Esophagus squamous epithelium (tissue), 5 donors: Measurements from ENCODE around the gene CALM1. TPM values are rescaled to one million over a fixed set of nuclear protein-coding genes. Genes with fewer than 3 reads are reported as not detected.
"Not testable (repeated sequence)": the region's sequence is repeated elsewhere in the genome, so short reads cannot be mapped to it uniquely, and the experiment has no call there.

Source experiments
- DNase-seq: peaks from one replicate; lab custom pipeline; 2025; lab: John Stamatoyannopoulos, UW
- H3K27ac ChIP-seq, 4 donors: fragments of 200-600 bp; sonication (generic); one replicate each; pipeline ENCODE4 v1.5.1; 2016 to 2019; ENCODE audit warnings: mild to moderate bottlenecking in 1 of 4
- H3K27me3 ChIP-seq, 4 donors: fragments of 200-600 bp; sonication (generic); 1 replicate in 3 of 4; 2 replicates in 1 of 4; pipeline versions ENCODE4 v1.5.1 to v1.6.0; 2017 to 2021; ENCODE audit warnings: antibody characterized with exemption in 1 of 4
- H3K36me3 ChIP-seq, 3 donors: fragments of 200-600 bp; sonication (generic); one replicate each; pipeline ENCODE4 v1.5.1; 2016 to 2019
- H3K4me1 ChIP-seq, 3 donors: fragments of 200-600 bp; sonication (generic); one replicate each; pipeline ENCODE4 v1.5.1; 2017 to 2019
- H3K4me3 ChIP-seq, 4 donors: fragments of 200-600 bp; sonication (generic); 1 replicate in 3 of 4; 2 replicates in 1 of 4; pipeline ENCODE4 v1.5.1; 2016 to 2019; ENCODE audit warnings: mild to moderate bottlenecking in 2 of 4, moderate library complexity in 1 of 4
- H3K9me3 ChIP-seq, 3 donors: fragments of 200-600 bp; sonication (generic); one replicate each; pipeline ENCODE4 v1.5.1; 2016 to 2019
- POLR2A ChIP-seq, 4 donors: fragments of 450-650 bp; IDR thresholded peaks; one replicate each; pipeline ENCODE4 v1.6.1; 2017; ENCODE audit warnings: antibody characterized with exemption in 4 of 4, mild to moderate bottlenecking in 4 of 4, moderate library complexity in 3 of 4
- WGBS, 2 donors: methylation state at CpG; one replicate each; pipeline ENCODE4 v1.1.5; 2018; 5-methylcytosine and 5-hydroxymethylcytosine counted together
- intact Hi-C: fragments of 100-400 bp; cut with DNase I; formaldehyde crosslinking; loops from one replicate; pipeline ENCODE4 v1.15.0; 2022
- total RNA-seq, 4 donors: library from RNA; depleted of rRNA; stranded (reverse); fragments of >200 nt; gene quantifications; one replicate each; pipeline ENCODE4 v1.1.0, GENCODE V29; 2016
- TF ChIP-seq, protein P1 (sequence below), 6 experiments: fragments of 450-650 bp in 4 of 6; fragments of 200-600 bp in 2 of 6; sonication (generic) in 2 of 6; IDR thresholded peaks; one replicate each; pipeline ENCODE4 v1.5.1; 2016 to 2019; ENCODE audit warnings: antibody characterized with exemption in 6 of 6, mild to moderate bottlenecking in 4 of 6, moderate library complexity in 4 of 6
- donor health status: DM: yes; HTN: yes; CAD: no.

The CALM1 gene
- total RNA-seq, 4 donors from 2014 or later: 329 to 554 (median 426) TPM

DNA sequence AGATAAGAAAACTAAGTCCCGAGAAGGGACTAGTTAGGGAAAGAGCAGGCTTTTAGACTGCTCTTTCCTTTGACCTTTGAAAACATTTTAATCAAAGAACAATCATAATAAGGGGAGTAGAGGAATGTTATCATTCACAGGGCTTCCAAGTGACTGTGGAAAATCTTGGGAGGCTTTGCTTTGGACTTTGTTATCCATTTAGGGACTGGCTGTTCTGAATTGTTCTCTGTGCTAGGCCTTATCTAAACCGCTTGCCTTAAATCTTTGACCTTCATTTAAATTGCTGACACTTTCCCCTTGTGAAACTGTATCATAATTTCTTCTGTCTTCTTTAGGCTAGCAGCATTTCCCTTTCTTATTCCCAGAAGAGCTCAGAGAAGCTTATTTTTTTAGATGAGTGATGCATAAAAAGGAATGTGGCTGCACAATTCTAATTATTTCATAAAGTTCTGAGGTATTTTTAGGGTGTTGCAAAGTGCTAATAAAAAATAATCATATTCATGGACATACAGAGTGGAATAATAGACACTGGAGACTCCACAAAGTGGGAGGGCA is 9.5 kb upstream of the CALM1 start:
- no peak for TF ChIP-seq POLR2A (IDR thresholded peaks at IDR 0.05)
- TF ChIP-seq, protein P1, sequence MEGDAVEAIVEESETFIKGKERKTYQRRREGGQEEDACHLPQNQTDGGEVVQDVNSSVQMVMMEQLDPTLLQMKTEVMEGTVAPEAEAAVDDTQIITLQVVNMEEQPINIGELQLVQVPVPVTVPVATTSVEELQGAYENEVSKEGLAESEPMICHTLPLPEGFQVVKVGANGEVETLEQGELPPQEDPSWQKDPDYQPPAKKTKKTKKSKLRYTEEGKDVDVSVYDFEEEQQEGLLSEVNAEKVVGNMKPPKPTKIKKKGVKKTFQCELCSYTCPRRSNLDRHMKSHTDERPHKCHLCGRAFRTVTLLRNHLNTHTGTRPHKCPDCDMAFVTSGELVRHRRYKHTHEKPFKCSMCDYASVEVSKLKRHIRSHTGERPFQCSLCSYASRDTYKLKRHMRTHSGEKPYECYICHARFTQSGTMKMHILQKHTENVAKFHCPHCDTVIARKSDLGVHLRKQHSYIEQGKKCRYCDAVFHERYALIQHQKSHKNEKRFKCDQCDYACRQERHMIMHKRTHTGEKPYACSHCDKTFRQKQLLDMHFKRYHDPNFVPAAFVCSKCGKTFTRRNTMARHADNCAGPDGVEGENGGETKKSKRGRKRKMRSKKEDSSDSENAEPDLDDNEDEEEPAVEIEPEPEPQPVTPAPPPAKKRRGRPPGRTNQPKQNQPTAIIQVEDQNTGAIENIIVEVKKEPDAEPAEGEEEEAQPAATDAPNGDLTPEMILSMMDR (IDR thresholded peaks at IDR 0.05): no peak
- Histone ChIP-seq H3K27me3 (no peaks in the 10 kb centered on the region), H3K36me3 (no peaks in the 10 kb centered on the region), H3K27ac (no peak overlapping the region), H3K4me3 (no peak overlapping the region), H3K9me3 (no peaks in the 10 kb centered on the region), H3K4me1 (peaks cover 0 to 29% (median 17%) of the 10 kb centered on the region in 3 donors)
- no peak for DNase-seq
- WGBS, 2 donors: 78 to 90% methylated on average over 2 of the region's 2 CpGs
- intact Hi-C loops: no loop called here

DNA sequence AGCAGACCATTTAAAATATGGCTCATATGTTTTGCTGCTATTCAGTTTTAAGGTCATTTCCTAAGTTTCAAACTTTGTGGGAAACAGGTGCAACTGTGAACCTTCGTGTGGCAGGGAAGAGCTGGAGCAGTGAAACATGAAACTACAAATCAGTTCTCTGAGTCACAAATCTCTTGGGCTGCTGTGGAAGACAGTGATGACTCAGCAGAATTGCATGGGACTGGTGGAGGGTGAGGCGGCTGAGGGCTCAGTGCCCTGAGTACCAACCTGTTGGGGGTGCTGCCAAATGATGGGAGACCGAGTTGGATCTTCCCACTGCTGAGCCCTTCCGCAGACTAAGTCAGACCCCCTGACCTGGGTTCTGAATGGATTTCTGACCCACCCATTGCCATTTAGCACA is 8.4 kb upstream of the CALM1 start:
- no peaks in the 10 kb centered on the region for H3K36me3 ChIP-seq
- no peak for DNase-seq
- no peak overlapping the region for H3K27ac ChIP-seq
- WGBS, 2 donors: 43 to 47% methylated on average over 4 of the region's 4 CpGs
- no peak overlapping the region for H3K4me3 ChIP-seq
- no peaks in the 10 kb centered on the region for H3K9me3 ChIP-seq
- no peak for TF ChIP-seq POLR2A (IDR thresholded peaks at IDR 0.05)
- TF ChIP-seq, protein P1 (IDR thresholded peaks at IDR 0.05): no peak
- H3K27me3 ChIP-seq: no peaks in the 10 kb centered on the region
- H3K4me1 ChIP-seq: peaks cover 0 to 26% (median 17%) of the 10 kb centered on the region in 3 donors
- intact Hi-C loops: no loop called here

DNA sequence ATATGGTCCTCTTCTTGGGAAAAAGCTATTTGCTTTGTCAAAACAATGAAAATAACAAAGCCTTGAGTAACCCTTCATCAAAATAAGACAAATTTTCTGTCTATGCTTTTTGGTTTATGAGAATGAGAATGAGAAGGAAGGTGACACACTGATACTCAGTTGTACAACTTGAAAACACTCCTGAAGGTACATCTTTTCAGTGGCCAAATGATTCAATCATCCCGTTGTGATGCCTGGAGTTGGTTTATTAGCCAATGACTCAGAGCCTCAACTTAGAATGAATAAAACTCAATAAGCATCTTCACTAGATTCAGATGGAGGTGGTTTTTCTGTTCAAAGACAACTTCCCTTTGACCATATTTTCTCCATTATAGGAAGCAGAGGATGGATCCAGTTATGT is 7.8 kb upstream of the CALM1 start:
- no peak for DNase-seq
- no peaks in the 10 kb centered on the region for H3K27me3 ChIP-seq
- TF ChIP-seq POLR2A (IDR thresholded peaks at IDR 0.05): no peak
- TF ChIP-seq, protein P1 (IDR thresholded peaks at IDR 0.05): no peak
- no peaks in the 10 kb centered on the region for H3K9me3 ChIP-seq
- H3K36me3 ChIP-seq: no peaks in the 10 kb centered on the region
- H3K27ac ChIP-seq: no peak overlapping the region
- peaks cover 0 to 21% (median 15%) of the 10 kb centered on the region in 3 donors for H3K4me1 ChIP-seq
- H3K4me3 ChIP-seq: no peak overlapping the region
- intact Hi-C loops: no loop called here
- 23 to 44% methylated on average over 1 of the region's 1 CpG for WGBS, 2 donors

DNA sequence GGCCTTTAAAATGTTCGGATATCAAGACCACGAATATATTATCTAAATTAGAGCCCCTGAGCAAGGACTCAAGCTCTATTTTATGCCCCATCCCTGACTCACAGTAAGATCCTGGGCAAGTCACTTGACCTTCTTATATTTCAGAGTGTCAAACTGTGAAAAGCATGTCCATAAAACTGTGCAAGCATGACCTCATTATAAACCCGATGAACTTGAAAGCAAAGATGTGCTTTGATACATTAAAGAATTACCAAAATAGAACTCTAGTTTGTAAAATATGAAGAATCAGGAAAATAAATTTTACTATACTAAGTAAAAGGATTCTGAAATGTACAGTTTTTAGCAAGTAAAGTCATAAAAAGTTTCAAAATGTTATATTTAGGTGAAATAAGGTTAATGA is 2.9 kb upstream of the CALM1 start:
- no peak for DNase-seq
- no peaks in the 10 kb centered on the region for H3K27me3 ChIP-seq
- TF ChIP-seq, protein P1 (IDR thresholded peaks at IDR 0.05): no peak
- no peak for TF ChIP-seq POLR2A (IDR thresholded peaks at IDR 0.05)
- H3K4me1 ChIP-seq: peaks cover 0 to 18% (median 2%) of the 10 kb centered on the region in 3 donors
- intact Hi-C loops: no loop called here
- H3K9me3 ChIP-seq: no peaks in the 10 kb centered on the region
- WGBS, 2 donors: 80 to 83% methylated on average over 3 of the region's 3 CpGs
- H3K4me3 ChIP-seq: no peak overlapping the region
- no peak overlapping the region for H3K27ac ChIP-seq
- H3K36me3 ChIP-seq: no peaks in the 10 kb centered on the region

DNA sequence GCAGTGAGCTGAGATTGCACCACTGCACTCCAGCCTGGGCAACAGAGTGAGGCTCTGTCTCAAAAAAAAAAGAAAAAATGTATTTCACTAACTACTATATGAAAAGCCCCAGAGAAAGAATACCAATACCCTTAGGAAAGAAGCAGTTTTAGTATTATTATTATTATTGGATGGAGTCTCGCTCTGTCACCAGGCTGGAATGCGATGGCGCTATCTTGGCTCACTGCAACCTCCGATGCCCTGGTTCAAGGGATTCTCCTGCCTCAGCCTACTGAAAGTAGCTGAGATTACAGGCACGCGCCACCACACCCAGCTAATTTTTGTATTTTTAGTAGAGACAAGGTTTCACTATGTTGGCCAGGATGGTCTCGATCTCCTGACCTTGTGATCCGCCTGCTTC is 2.0 kb upstream of the CALM1 start:
- DNase-seq, H3K36me3 ChIP-seq, H3K4me3 ChIP-seq, H3K27ac ChIP-seq, intact Hi-C loops, H3K27me3 ChIP-seq, H3K9me3 ChIP-seq: not testable (repeated sequence)
- peaks cover 0 to 26% (median 9%) of the 10 kb centered on the region in 3 donors for H3K4me1 ChIP-seq
- WGBS, 2 donors: 97% methylated on average over 8 of the region's 8 CpGs
